ENCODE data around the gene MLEC. TPM values are rescaled to one million over a fixed set of nuclear protein-coding genes. Genes with fewer than 3 reads are reported as not detected.

Gene MLEC
- total RNA-seq, 4 donors from 2014 or later: 46.5 to 89.4 (median 60.1) TPM

DNA sequence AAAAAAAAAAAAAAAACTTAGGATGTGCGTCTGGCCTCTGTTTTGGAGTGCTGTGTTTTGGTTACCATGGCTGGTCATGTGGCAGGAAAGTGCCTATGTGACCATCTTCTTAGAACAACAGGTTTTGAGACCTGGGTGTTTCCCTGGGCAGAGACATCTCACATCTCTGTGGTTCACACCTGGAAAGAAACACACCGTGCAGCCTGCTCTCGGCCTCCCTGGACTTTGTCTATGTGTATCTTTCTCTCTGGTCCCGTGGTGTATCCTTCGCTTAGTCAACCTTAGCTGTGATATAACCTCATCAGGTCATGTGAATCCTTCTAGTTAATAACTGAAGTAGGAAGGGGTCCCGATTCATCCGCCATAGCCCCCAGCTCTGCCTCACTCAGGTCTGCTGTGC, 61.3 kb downstream of the MLEC start:
- Histone ChIP-seq H3K36me3 (no peaks in the 10 kb centered on the region), H3K9me3 (no peaks in the 10 kb centered on the region), H3K4me3 (no peak overlapping the region), H3K27me3 (no peaks in the 10 kb centered on the region), H3K4me1 (peaks cover 0 to 5% of the 10 kb centered on the region in 2 donors), H3K27ac (no peak overlapping the region)
- TF ChIP-seq CTCF (IDR thresholded peaks at IDR 0.05 in 4 of 5, conservative IDR thresholded peaks at IDR 0.05 in 1 of 5): no peak
- TF ChIP-seq POLR2A (IDR thresholded peaks at IDR 0.05): no peak
- in situ Hi-C loops (cut with MboI; ENCODE audit: low sequenced_read_pairs in 4 of 4): no loop called here
- intact Hi-C loops (cut with DNase I; ENCODE audit: low total_unique reads): no loop called here
- DNase-seq (no peak), ATAC-seq (no peak)

GRCh38 chr12:120749256-120749655, 62.3 kb downstream of the MLEC start:
- Histone ChIP-seq H3K4me3 (no peak overlapping the region), H3K27me3 (no peaks in the 10 kb centered on the region), H3K9me3 (no peaks in the 10 kb centered on the region), H3K27ac (no peak overlapping the region), H3K4me1 (peaks cover 0 to 5% of the 10 kb centered on the region in 2 donors), H3K36me3 (no peaks in the 10 kb centered on the region)
- DNase-seq: no peak
- in situ Hi-C loops (cut with MboI; ENCODE audit: low sequenced_read_pairs in 4 of 4) (no loop called here), intact Hi-C loops (cut with DNase I; ENCODE audit: low total_unique reads) (no loop called here)
- no peak for ATAC-seq
- TF ChIP-seq POLR2A (IDR thresholded peaks at IDR 0.05) (no peak), CTCF (IDR thresholded peaks at IDR 0.05 in 4 of 5, conservative IDR thresholded peaks at IDR 0.05 in 1 of 5) (no peak)

DNA sequence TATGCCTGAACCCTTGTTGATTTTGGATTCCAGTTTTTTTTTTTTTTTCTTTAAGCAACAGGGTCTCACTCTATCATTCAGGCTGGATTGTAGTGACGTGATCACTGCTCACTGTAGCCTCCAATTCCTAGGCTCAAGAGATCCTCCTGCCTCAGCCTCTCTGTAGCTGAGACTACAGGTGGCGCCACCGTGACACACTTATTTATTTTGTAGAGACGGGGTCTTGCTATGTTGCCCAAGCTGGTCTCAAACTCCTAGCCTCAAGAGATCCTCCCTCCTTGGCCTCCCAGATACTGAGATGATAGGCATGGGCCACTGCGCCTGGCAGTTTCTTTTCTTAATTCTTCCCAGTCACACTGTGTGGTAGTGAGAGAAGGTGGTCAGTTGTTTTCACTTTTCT, 63.9 kb downstream of the MLEC start:
- no peaks in the 10 kb centered on the region for H3K36me3 ChIP-seq
- H3K27ac ChIP-seq: peak overlapping the region in 1 of 4 donors; percentile 48
- intact Hi-C loops (cut with DNase I; ENCODE audit: low total_unique reads) (no loop called here), in situ Hi-C loops (cut with MboI; ENCODE audit: low sequenced_read_pairs in 4 of 4) (no loop called here)
- no peak overlapping the region for H3K4me3 ChIP-seq
- no peak for TF ChIP-seq POLR2A (IDR thresholded peaks at IDR 0.05)
- TF ChIP-seq CTCF (IDR thresholded peaks at IDR 0.05 in 4 of 5, conservative IDR thresholded peaks at IDR 0.05 in 1 of 5): peak in 1 of 5 experiments; percentile 17
- H3K9me3 ChIP-seq: no peaks in the 10 kb centered on the region
- no peak for DNase-seq
- H3K27me3 ChIP-seq: no peaks in the 10 kb centered on the region
- no peak for ATAC-seq
- peaks cover 0 to 5% of the 10 kb centered on the region in 2 donors for H3K4me1 ChIP-seq

DNA sequence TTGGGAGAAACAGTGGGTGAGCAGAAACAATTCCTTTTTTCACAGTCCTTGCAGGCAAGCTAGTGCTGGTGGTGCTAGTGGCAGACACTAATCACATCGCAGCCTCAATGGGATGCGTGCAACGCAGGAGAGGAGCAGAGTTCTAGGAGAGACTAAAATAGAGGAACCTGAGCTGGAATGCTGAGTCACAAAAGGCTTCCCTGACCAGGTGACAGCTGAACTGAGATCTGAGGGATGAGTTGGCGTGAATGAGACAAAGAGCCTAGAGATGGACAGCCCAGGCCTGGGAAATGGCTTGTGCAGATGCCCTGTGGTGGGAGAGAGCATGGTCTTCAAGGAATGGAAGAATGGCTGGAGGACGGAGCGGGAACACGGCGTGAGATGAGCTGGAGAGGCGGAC, 64.4 kb downstream of the MLEC start:
- ATAC-seq (peak; percentile 80 to 87), DNase-seq (peak in 1 of 2 donors; percentile 59)
- H3K4me1 ChIP-seq: peaks cover 0 to 5% of the 10 kb centered on the region in 2 donors
- H3K4me3 ChIP-seq: no peak overlapping the region
- in situ Hi-C loops (cut with MboI; ENCODE audit: low sequenced_read_pairs in 4 of 4): no loop called here
- no peaks in the 10 kb centered on the region for H3K27me3 ChIP-seq
- H3K36me3 ChIP-seq: no peaks in the 10 kb centered on the region
- TF ChIP-seq CTCF (IDR thresholded peaks at IDR 0.05 in 4 of 5, conservative IDR thresholded peaks at IDR 0.05 in 1 of 5) (no peak), POLR2A (IDR thresholded peaks at IDR 0.05) (no peak)
- H3K27ac ChIP-seq: peak overlapping the region in 2 of 4 donors; percentile 48 to 54
- no peaks in the 10 kb centered on the region for H3K9me3 ChIP-seq
- intact Hi-C loops (cut with DNase I; ENCODE audit: low total_unique reads): no loop called here

Other genes starting within 250 kb of the MLEC start
- 10 to 100 TPM; 46.9 to 90.8 (median 74.3) TPM for gene COX6A1, start 249.0 kb upstream of the MLEC start, total RNA-seq
- 10 to 100 TPM; 14.4 to 33.7 (median 28.0) TPM for gene TRIAP1, start 240.8 kb upstream of the MLEC start, total RNA-seq
- 10 to 100 TPM; 14.5 to 20.7 (median 18.4) TPM for gene GATC, start 240.7 kb upstream of the MLEC start, total RNA-seq
- 10 to 100 TPM; 13.5 to 18.6 (median 16.0) TPM for gene SRSF9, start 217.4 kb upstream of the MLEC start, total RNA-seq
- gene DYNLL1, start 191.0 kb upstream of the MLEC start, total RNA-seq: 10 to 100 TPM; 16.7 to 45.0 (median 32.6) TPM
- gene COQ5, start 158.0 kb upstream of the MLEC start, total RNA-seq: 10 to 100 TPM; 34.5 to 47.3 (median 39.2) TPM
- gene RNF10, start 152.8 kb upstream of the MLEC start, total RNA-seq: 100 to 1,000 TPM; 152 to 282 (median 247) TPM
- 10 to 100 TPM; 12.2 to 23.3 (median 15.2) TPM for gene POP5, start 105.7 kb upstream of the MLEC start, total RNA-seq
- 1 to 10 TPM in 1 of 4 donors, under 1 TPM in 2, not detected in 1; 0.52 to 1.6 (median 0.62) TPM for gene CABP1, start 46.5 kb upstream of the MLEC start, total RNA-seq
- 1 to 10 TPM; 4.7 to 8.7 (median 7.8) TPM for gene UNC119B, start 23.3 kb downstream of the MLEC start, total RNA-seq
- gene ACADS, start 38.7 kb downstream of the MLEC start, total RNA-seq: 100 to 1,000 TPM; 166 to 224 (median 200) TPM
- gene SPPL3, start 217.2 kb downstream of the MLEC start, total RNA-seq: 10 to 100 TPM; 10.1 to 21.3 (median 10.6) TPM